DND-41 (cell line): ENCODE measurements around the gene ECPAS.

Experiments used
- ATAC-seq: fragments of 200-7000 bp; cut with Tn5 transposase; 3 replicates; pipeline ENCODE4 v1.9.1; 2021; ENCODE audit warnings: low read depth; ENCODE audit not compliant: insufficient read depth
- DNase-seq: peaks from one replicate; pipeline ENCODE4 v3.0.0-alpha.2; 2020
- H2AFZ ChIP-seq: 2 replicates; pipeline ENCODE4 v1.6.0; 2012; ENCODE audit warnings: low read depth, low read length
- H3K27ac ChIP-seq: 2 replicates; pipeline ENCODE4 v1.5.1; 2012; ENCODE audit warnings: low read length, inconsistent platforms
- H3K27me3 ChIP-seq: fragments of 200-600 bp; sonication (generic); 2 replicates; pipeline ENCODE4 v1.6.0; 2012; ENCODE audit warnings: low read length, mild to moderate bottlenecking, inconsistent platforms; ENCODE audit not compliant: insufficient read depth, poor library complexity
- H3K36me3 ChIP-seq: 2 replicates; pipeline ENCODE4 v1.5.1; 2012; ENCODE audit warnings: low read length, inconsistent platforms; ENCODE audit not compliant: insufficient read depth
- H3K4me1 ChIP-seq: 2 replicates; pipeline ENCODE4 v1.5.1; 2012; ENCODE audit warnings: mild to moderate bottlenecking, low read length; ENCODE audit not compliant: insufficient read depth
- H3K4me2 ChIP-seq: 2 replicates; pipeline ENCODE4 v1.6.0; 2012; ENCODE audit warnings: mild to moderate bottlenecking, moderate library complexity, low read length, inconsistent platforms; ENCODE audit not compliant: insufficient read depth
- H3K4me3 ChIP-seq, 2 experiments: fragments of 200-600 bp in 1 of 2; shearing (Covaris generic) in 1 of 2; 2 replicates each; pipeline ENCODE4 v1.5.1; 2012 to 2016; ENCODE audit warnings: inconsistent platforms in 2 of 2, low read length in 2 of 2, mild to moderate bottlenecking in 2 of 2, low read depth in 1 of 2, moderate library complexity in 1 of 2
- H3K79me2 ChIP-seq: 2 replicates; pipeline ENCODE4 v1.6.0; 2012; ENCODE audit warnings: low read length, inconsistent platforms; ENCODE audit not compliant: insufficient read depth
- H3K9ac ChIP-seq: 2 replicates; pipeline ENCODE4 v1.6.0; 2012; ENCODE audit warnings: low read depth, mild to moderate bottlenecking, inconsistent platforms, low read length, moderate library complexity
- H3K9me3 ChIP-seq: 2 replicates; pipeline ENCODE4 v1.5.1; 2012; ENCODE audit warnings: low read length, moderate library complexity, mild to moderate bottlenecking, inconsistent platforms; ENCODE audit not compliant: insufficient read depth, severe bottlenecking
- H4K20me1 ChIP-seq: 2 replicates; pipeline ENCODE4 v1.6.0; 2012; ENCODE audit warnings: low read length; ENCODE audit not compliant: insufficient read depth
- EZH2 ChIP-seq: IDR thresholded peaks from 3 replicates; pipeline ENCODE4 v1.6.1; 2012; ENCODE audit warnings: borderline replicate concordance, low read depth, mild to moderate bottlenecking, moderate library complexity, low read length, inconsistent platforms; ENCODE audit not compliant: severe bottlenecking
- TF ChIP-seq, protein P1 (sequence below): IDR thresholded peaks from 2 replicates; pipeline ENCODE4 v1.5.1; 2012; ENCODE audit warnings: borderline replicate concordance, low read length, moderate library complexity, mild to moderate bottlenecking; ENCODE audit not compliant: poor library complexity, severe bottlenecking; ENCODE audit errors: extremely low read depth

The ECPAS gene

DNA sequence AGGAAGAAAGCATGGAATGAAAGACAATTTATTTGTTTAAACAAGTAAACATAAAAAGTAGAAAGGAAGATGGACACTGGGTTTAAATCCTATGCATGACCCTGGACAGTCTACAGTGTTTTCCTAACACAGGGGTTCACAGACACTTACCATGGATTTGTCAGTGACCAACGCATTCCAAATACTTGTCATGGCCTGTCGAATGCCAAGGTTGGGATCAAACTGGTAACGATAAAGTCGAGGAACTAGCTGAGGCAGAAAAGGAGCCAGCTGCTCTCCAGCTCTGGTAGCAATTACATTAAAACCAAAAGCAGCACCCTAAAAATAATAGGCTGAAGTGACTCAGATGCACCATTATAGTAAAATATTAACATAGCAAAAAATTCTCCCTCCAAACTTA, 94.8 kb downstream of the ECPAS start:
- H3K79me2 ChIP-seq: no peaks in the 10 kb centered on the region
- H3K27ac ChIP-seq: no peak overlapping the region
- no peak overlapping the region for H3K9ac ChIP-seq
- no peak overlapping the region for H3K4me2 ChIP-seq
- no peaks in the 10 kb centered on the region for H3K9me3 ChIP-seq
- no peaks in the 10 kb centered on the region for H4K20me1 ChIP-seq
- H3K36me3 ChIP-seq: no peaks in the 10 kb centered on the region
- DNase-seq (no peak), ATAC-seq (no peak)
- H3K4me3 ChIP-seq: no peak overlapping the region
- TF ChIP-seq, protein P1, sequence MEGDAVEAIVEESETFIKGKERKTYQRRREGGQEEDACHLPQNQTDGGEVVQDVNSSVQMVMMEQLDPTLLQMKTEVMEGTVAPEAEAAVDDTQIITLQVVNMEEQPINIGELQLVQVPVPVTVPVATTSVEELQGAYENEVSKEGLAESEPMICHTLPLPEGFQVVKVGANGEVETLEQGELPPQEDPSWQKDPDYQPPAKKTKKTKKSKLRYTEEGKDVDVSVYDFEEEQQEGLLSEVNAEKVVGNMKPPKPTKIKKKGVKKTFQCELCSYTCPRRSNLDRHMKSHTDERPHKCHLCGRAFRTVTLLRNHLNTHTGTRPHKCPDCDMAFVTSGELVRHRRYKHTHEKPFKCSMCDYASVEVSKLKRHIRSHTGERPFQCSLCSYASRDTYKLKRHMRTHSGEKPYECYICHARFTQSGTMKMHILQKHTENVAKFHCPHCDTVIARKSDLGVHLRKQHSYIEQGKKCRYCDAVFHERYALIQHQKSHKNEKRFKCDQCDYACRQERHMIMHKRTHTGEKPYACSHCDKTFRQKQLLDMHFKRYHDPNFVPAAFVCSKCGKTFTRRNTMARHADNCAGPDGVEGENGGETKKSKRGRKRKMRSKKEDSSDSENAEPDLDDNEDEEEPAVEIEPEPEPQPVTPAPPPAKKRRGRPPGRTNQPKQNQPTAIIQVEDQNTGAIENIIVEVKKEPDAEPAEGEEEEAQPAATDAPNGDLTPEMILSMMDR: no peak
- no peak for TF ChIP-seq EZH2
- H3K27me3 ChIP-seq: no peaks in the 10 kb centered on the region
- H3K4me1 ChIP-seq: no peaks in the 10 kb centered on the region
- H2AFZ ChIP-seq: no peak overlapping the region

DNA sequence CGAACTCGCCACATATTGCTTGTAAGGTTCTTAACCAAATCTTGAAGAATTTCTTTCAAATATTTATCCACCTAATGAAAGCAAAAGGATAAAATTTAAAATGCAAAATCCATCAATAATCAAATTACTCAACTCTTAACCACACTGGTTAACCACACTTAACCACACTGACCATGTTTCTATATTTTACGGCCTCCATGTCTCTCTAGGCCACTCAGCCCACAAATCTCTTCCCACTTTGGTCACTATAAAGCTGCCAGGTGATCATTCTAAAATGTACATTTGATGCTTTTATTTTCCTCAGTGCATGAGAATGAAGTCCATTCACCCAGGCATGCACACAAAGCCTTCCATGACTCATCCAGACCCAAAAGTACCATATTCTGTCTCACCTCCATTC, 97.8 kb downstream of the ECPAS start:
- Histone ChIP-seq H3K27me3 (no peaks in the 10 kb centered on the region), H3K9me3 (no peaks in the 10 kb centered on the region), H3K36me3 (no peaks in the 10 kb centered on the region), H3K79me2 (no peaks in the 10 kb centered on the region), H4K20me1 (no peaks in the 10 kb centered on the region), H3K4me2 (no peak overlapping the region), H3K27ac (no peak overlapping the region), H3K9ac (no peak overlapping the region), H2AFZ (no peak overlapping the region), H3K4me1 (no peaks in the 10 kb centered on the region), H3K4me3 (no peak overlapping the region)
- ATAC-seq (no peak), DNase-seq (no peak)
- TF ChIP-seq, protein P1: no peak
- no peak for TF ChIP-seq EZH2

DNA sequence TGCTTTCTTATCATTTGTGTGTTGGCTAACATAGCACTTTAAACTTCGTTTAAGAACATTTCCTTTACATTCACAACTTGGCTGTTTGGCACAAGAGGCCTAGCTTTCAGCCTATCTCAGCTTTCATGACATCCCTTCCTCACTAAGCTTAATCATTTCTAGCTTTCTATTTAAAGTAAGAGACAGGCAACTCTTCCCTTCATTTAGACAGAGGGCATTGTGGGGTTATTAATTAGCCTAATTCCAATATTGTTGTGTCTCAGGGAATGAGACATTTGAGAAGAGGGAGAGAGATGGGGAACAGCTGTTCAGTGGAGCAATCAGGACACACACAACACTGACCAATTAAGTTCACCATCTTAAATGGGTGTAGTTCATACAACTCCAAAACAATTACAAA, 103.2 kb downstream of the ECPAS start:
- Histone ChIP-seq H3K4me3 (no peak overlapping the region), H3K27me3 (no peaks in the 10 kb centered on the region), H3K79me2 (no peaks in the 10 kb centered on the region), H3K4me2 (no peak overlapping the region), H2AFZ (no peak overlapping the region), H3K27ac (no peak overlapping the region), H3K9me3 (no peaks in the 10 kb centered on the region), H3K9ac (no peak overlapping the region), H3K4me1 (no peaks in the 10 kb centered on the region), H4K20me1 (no peaks in the 10 kb centered on the region), H3K36me3 (no peaks in the 10 kb centered on the region)
- ATAC-seq (no peak), DNase-seq (no peak)
- TF ChIP-seq EZH2: no peak
- TF ChIP-seq, protein P1: no peak
